HEK293 (cell line): Measurements from ENCODE around the gene SNRNP40.
A peak's percentile ranks its signal among the peaks of the same experiment; 100 is the strongest.

Source experiments
- CTCF ChIA-PET: fragments of 350-600 bp; formaldehyde crosslinking; extraction: SDS; loops from one replicate; lab custom pipeline; 2021; ENCODE audit warnings: antibody characterized with exemption; lab: Yijun Ruan, JAX
- POLR2A ChIA-PET: fragments of 300-600 bp; formaldehyde crosslinking; extraction: SDS; loops from one replicate; lab custom pipeline; 2020; ENCODE audit warnings: antibody characterized with exemption, inconsistent platforms; lab: Yijun Ruan, JAX
- H3K27ac ChIP-seq: fragments of 200-500 bp; sonication (Bioruptor generic); 2 replicates; pipeline ENCODE4 v1.5.1; 2014; ENCODE audit warnings: low read depth, low read length, control low read depth, inconsistent platforms; ENCODE audit errors: extremely low read depth
- H3K36me3 ChIP-seq, 2 experiments: fragments of 200-500 bp in 1 of 2; sonication (Bioruptor generic) in 1 of 2; 1 replicate in 1 of 2; 2 replicates in 1 of 2; pipeline ENCODE4 v1.5.1; 2014 to 2017; ENCODE audit warnings: inconsistent platforms in 2 of 2, low read length in 2 of 2; ENCODE audit not compliant: control insufficient read depth in 2 of 2, insufficient read depth in 1 of 2
- H3K4me1 ChIP-seq: fragments of 200-500 bp; sonication (Bioruptor generic); 2 replicates; pipeline ENCODE4 v1.5.1; 2014; ENCODE audit warnings: mild to moderate bottlenecking, low read length, inconsistent platforms; ENCODE audit not compliant: control insufficient read depth, insufficient read depth
- H3K4me3 ChIP-seq: 2 replicates; pipeline ENCODE4 v1.5.1; 2011; ENCODE audit warnings: low read depth, mild to moderate bottlenecking, control low read depth, low read length, moderate library complexity
- H3K9me3 ChIP-seq: fragments of 200-500 bp; sonication (Bioruptor generic); 2 replicates; pipeline ENCODE4 v1.5.1; 2014; ENCODE audit warnings: low read depth, low read length, inconsistent platforms; ENCODE audit not compliant: control insufficient read depth, insufficient read depth
- KLF10 ChIP-seq: fragments of 450-650 bp; IDR thresholded peaks from 2 replicates; pipeline ENCODE4 v1.5.1; 2018; ENCODE audit warnings: missing biosample characterization, mild to moderate bottlenecking, missing genetic modification characterization
- KLF8 ChIP-seq: fragments of 450-650 bp; formaldehyde crosslinking; IDR thresholded peaks from 2 replicates; pipeline ENCODE4 v1.5.1; 2016; ENCODE audit warnings: missing biosample characterization, missing genetic modification characterization
- OVOL3 ChIP-seq: fragments of 450-650 bp; formaldehyde crosslinking; IDR thresholded peaks from 2 replicates; pipeline ENCODE4 v1.5.1; 2016; ENCODE audit warnings: missing biosample characterization, missing genetic modification characterization
- TRIM28 ChIP-seq: IDR thresholded peaks from 2 replicates; pipeline ENCODE4 v1.6.1; 2011; ENCODE audit warnings: low read length, control low read depth, borderline replicate concordance
- ZBTB11 ChIP-seq: fragments of 450-650 bp; formaldehyde crosslinking; conservative IDR thresholded peaks from 2 replicates; pipeline ENCODE4 v1.5.1; 2016; ENCODE audit warnings: low read depth, missing biosample characterization, missing genetic modification characterization
- ZBTB6 ChIP-seq: fragments of 450-650 bp; formaldehyde crosslinking; IDR thresholded peaks from 2 replicates; pipeline ENCODE4 v1.5.1; 2017; ENCODE audit warnings: missing biosample characterization, missing genetic modification characterization
- ZFHX2 ChIP-seq: fragments of 450-650 bp; formaldehyde crosslinking; conservative IDR thresholded peaks from 2 replicates; pipeline ENCODE4 v1.5.1; 2016; ENCODE audit warnings: missing biosample characterization, missing genetic modification characterization
- ZIC2 ChIP-seq: fragments of 450-650 bp; formaldehyde crosslinking; IDR thresholded peaks from 2 replicates; pipeline ENCODE4 v1.5.1; 2016; ENCODE audit warnings: missing biosample characterization, missing genetic modification characterization
- ZNF175 ChIP-seq: fragments of 450-650 bp; formaldehyde crosslinking; IDR thresholded peaks from 2 replicates; pipeline ENCODE4 v1.5.1; 2016; ENCODE audit warnings: missing biosample characterization, missing genetic modification characterization
- ZNF214 ChIP-seq: fragments of 450-650 bp; formaldehyde crosslinking; IDR thresholded peaks from 2 replicates; pipeline ENCODE4 v1.5.1; 2017; ENCODE audit warnings: missing biosample characterization, mild to moderate bottlenecking, missing genetic modification characterization, borderline replicate concordance
- ZNF280D ChIP-seq: fragments of 450-650 bp; formaldehyde crosslinking; IDR thresholded peaks from 2 replicates; pipeline ENCODE4 v1.5.1; 2016; ENCODE audit warnings: missing biosample characterization, missing genetic modification characterization
- ZNF292 ChIP-seq: fragments of 450-650 bp; formaldehyde crosslinking; IDR thresholded peaks from 2 replicates; pipeline ENCODE4 v1.5.1; 2016; ENCODE audit warnings: low read depth, missing biosample characterization, missing genetic modification characterization, borderline replicate concordance
- ZNF48 ChIP-seq: fragments of 450-650 bp; formaldehyde crosslinking; IDR thresholded peaks from 2 replicates; pipeline ENCODE4 v1.5.1; 2016; ENCODE audit warnings: missing biosample characterization, missing genetic modification characterization
- ZNF629 ChIP-seq: fragments of 450-650 bp; formaldehyde crosslinking; IDR thresholded peaks from 2 replicates; pipeline ENCODE4 v1.5.1; 2017; ENCODE audit warnings: missing biosample characterization, missing genetic modification characterization
- ZNF664 ChIP-seq: fragments of 450-650 bp; formaldehyde crosslinking; IDR thresholded peaks from 2 replicates; pipeline ENCODE4 v1.5.1; 2016; ENCODE audit warnings: missing biosample characterization, missing genetic modification characterization
- ZNF776 ChIP-seq: fragments of 450-650 bp; formaldehyde crosslinking; IDR thresholded peaks from 2 replicates; pipeline ENCODE4 v1.5.0; 2017; ENCODE audit warnings: missing biosample characterization, missing genetic modification characterization, borderline replicate concordance
- TF ChIP-seq, protein P1 (sequence below): fragments of 450-650 bp; formaldehyde crosslinking; IDR thresholded peaks from 2 replicates; pipeline ENCODE4 v1.5.0; 2017; ENCODE audit warnings: missing biosample characterization, missing genetic modification characterization, borderline replicate concordance
- TF ChIP-seq, protein P2 (sequence below): fragments of 450-650 bp; formaldehyde crosslinking; IDR thresholded peaks from 2 replicates; pipeline ENCODE4 v1.5.1; 2016; ENCODE audit warnings: missing biosample characterization, missing genetic modification characterization, low read depth

Gene SNRNP40

DNA sequence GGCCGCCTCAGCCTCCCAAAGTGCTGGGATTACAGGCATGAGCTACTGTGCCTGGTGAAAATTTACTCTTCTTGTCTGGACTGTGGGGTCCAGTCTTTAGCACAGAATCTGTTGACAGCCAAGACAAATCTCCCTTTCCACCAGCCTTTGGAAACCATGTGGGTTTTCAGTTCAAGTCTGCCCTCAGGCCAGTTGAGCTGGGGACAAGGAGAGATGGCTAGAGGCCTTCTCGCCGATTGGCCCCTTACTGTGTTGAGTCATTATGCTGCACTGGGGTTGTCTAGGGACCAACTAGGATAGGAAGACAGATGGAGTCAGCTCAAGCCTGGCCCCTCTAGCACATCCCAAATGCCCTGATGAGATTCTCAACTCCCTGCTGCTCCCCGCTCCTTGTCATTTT lies 48.3 kb downstream of the SNRNP40 start:
- POLR2A ChIA-PET: no interaction called here
- no peaks in the 10 kb centered on the region for H3K36me3 ChIP-seq
- H3K4me1 ChIP-seq: no peaks in the 10 kb centered on the region
- no peaks in the 10 kb centered on the region for H3K9me3 ChIP-seq
- no peak overlapping the region for H3K4me3 ChIP-seq
- CTCF ChIA-PET: interaction anchor here (1.1 to 2.2 kb wide), 3 partner anchors 16 to 67 kb away, joined by 4 to 9 read pairs (median 8); no protein-coding TSS in a partner anchor
- TF ChIP-seq OVOL3 (tag by site-specific recombination): no peak
- no peak overlapping the region for H3K27ac ChIP-seq

DNA sequence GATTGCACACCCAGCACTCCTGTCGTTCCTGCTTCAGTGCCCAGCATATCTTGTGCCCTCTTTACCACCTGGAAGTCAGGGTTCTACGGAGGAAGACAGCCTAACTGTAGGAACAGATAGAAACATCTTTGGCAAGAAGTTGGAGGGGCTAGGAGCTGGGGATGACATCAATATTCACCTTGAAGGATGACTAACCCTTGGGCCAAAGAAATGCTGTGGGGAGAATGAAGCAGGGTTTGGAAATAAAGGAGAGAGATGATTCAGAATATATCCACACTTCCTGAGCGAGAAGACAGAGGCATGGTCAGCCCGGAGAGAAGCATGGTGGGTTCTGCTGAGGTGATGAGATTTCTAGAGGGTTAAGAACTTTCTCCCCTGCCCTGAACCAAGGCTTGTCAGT lies 52.3 kb downstream of the SNRNP40 start:
- Histone ChIP-seq H3K36me3 (no peaks in the 10 kb centered on the region), H3K27ac (no peak overlapping the region), H3K9me3 (no peaks in the 10 kb centered on the region), H3K4me3 (no peak overlapping the region), H3K4me1 (no peaks in the 10 kb centered on the region)
- POLR2A ChIA-PET: no interaction called here
- TF ChIP-seq ZBTB11 (tag by site-specific recombination) (no peak), ZNF629 (0 out of 2 replicates have a peak, but pooled peaks have one; percentile 1), ZNF776 (tag by site-specific recombination) (no peak)
- CTCF ChIA-PET: interaction anchor here (1.3 to 2.4 kb wide), 2 partner anchors 60 to 63 kb away, joined by 3 to 9 read pairs; no protein-coding TSS in a partner anchor

DNA sequence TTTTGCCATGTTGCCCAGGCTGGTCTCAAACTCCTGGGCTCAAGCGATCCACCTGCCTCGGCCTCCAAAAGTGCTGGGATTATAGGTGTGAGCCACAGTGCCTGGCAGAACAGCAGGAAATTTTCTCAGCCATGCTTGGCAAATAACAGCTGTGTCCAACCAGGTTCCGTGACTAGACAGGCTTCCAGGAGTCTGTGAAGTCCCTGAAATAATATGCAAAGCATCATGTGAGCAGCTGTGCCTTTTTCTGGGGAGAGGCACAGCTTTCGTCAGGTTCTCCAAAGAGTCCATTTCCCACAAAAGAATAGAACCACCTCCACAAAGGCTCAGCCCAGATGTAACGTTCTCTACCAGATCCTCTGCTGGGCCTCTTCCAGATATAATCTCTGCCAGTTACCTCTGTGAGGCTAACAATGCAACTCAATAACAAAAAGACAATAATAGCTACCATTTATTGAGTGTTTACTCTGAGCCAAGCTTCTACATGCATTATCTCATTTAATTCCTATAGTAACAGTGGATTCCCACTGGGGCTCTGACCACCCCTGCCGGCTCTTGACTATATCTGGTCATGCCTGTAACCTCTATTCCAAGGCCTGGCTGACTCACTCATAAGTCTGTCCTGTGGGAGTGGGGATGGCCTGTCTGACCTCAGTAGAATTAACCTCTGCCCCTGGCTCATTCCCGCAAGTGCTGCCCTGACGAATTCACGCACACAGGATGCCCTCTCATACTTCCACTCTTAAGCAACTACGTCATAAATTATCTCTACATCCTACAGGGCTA lies 52.9 kb downstream of the SNRNP40 start:
- no peaks in the 10 kb centered on the region for H3K4me1 ChIP-seq
- no peak overlapping the region for H3K4me3 ChIP-seq
- CTCF ChIA-PET: interaction anchor here (0.7 to 2.4 kb wide), 3 partner anchors 53 to 62 kb away, joined by 3 to 9 read pairs (median 3); partner anchors contain the start of genes SNRNP40 and ZCCHC17
- H3K27ac ChIP-seq: no peak overlapping the region
- no peaks in the 10 kb centered on the region for H3K9me3 ChIP-seq
- POLR2A ChIA-PET: no interaction called here
- H3K36me3 ChIP-seq: no peaks in the 10 kb centered on the region
- no peak for TF ChIP-seq ZNF292 (tag by site-specific recombination)
- TF ChIP-seq, protein P1, sequence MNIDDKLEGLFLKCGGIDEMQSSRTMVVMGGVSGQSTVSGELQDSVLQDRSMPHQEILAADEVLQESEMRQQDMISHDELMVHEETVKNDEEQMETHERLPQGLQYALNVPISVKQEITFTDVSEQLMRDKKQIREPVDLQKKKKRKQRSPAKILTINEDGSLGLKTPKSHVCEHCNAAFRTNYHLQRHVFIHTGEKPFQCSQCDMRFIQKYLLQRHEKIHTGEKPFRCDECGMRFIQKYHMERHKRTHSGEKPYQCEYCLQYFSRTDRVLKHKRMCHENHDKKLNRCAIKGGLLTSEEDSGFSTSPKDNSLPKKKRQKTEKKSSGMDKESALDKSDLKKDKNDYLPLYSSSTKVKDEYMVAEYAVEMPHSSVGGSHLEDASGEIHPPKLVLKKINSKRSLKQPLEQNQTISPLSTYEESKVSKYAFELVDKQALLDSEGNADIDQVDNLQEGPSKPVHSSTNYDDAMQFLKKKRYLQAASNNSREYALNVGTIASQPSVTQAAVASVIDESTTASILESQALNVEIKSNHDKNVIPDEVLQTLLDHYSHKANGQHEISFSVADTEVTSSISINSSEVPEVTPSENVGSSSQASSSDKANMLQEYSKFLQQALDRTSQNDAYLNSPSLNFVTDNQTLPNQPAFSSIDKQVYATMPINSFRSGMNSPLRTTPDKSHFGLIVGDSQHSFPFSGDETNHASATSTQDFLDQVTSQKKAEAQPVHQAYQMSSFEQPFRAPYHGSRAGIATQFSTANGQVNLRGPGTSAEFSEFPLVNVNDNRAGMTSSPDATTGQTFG (tag by site-specific recombination): no peak
- peak; percentile 27; the same call in 1 of the 2 replicates for TF ChIP-seq ZIC2
- TF ChIP-seq, protein P2, sequence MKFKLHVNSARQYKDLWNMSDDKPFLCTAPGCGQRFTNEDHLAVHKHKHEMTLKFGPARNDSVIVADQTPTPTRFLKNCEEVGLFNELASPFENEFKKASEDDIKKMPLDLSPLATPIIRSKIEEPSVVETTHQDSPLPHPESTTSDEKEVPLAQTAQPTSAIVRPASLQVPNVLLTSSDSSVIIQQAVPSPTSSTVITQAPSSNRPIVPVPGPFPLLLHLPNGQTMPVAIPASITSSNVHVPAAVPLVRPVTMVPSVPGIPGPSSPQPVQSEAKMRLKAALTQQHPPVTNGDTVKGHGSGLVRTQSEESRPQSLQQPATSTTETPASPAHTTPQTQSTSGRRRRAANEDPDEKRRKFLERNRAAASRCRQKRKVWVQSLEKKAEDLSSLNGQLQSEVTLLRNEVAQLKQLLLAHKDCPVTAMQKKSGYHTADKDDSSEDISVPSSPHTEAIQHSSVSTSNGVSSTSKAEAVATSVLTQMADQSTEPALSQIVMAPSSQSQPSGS (tag by site-specific recombination): peak; percentile 65
- TF ChIP-seq ZNF664: peak; percentile 93
- no peak for TF ChIP-seq ZNF48 (tag by site-specific recombination)
- TF ChIP-seq KLF10 (tag by site-specific recombination): no peak
- TF ChIP-seq ZBTB6 (tag by site-specific recombination): no peak
- TF ChIP-seq ZNF214 (tag by site-specific recombination): no peak
- 0 out of 2 replicates have a peak, but pooled peaks have one; percentile 41 for TF ChIP-seq TRIM28
- TF ChIP-seq KLF8 (tag by site-specific recombination): no peak
- TF ChIP-seq ZNF175 (tag by site-specific recombination): no peak
- no peak for TF ChIP-seq ZFHX2 (tag by site-specific recombination)
- no peak for TF ChIP-seq ZNF280D (tag by site-specific recombination)
